Esophagus squamous epithelium (tissue), 4 donors: ENCODE data around the gene HBD.

Source experiments
- POLR2A ChIP-seq, 4 donors: fragments of 450-650 bp; IDR thresholded peaks; one replicate each; pipeline ENCODE4 v1.6.1; 2017; ENCODE audit warnings: antibody characterized with exemption in 4 of 4, mild to moderate bottlenecking in 4 of 4, moderate library complexity in 3 of 4
- TF ChIP-seq, protein P1 (sequence below), 6 experiments: fragments of 450-650 bp in 4 of 6; fragments of 200-600 bp in 2 of 6; sonication (generic) in 2 of 6; IDR thresholded peaks; one replicate each; pipeline ENCODE4 v1.5.1; 2016 to 2019; ENCODE audit warnings: antibody characterized with exemption in 6 of 6, mild to moderate bottlenecking in 4 of 6, moderate library complexity in 4 of 6

DNA sequence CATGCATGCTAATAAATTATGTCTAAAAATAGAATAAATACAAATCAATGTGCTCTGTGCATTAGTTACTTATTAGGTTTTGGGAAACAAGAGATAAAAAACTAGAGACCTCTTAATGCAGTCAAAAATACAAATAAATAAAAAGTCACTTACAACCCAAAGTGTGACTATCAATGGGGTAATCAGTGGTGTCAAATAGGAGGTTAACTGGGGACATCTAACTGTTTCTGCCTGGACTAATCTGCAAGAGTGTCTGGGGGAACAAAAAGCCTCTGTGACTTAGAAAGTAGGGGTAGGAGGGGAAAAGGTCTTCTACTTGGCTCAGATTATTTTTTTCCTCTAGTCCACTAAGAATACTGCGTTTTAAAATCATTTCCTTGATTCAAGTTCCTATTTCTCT lies 6.6 kb downstream of the HBD start:
- TF ChIP-seq, protein P1, sequence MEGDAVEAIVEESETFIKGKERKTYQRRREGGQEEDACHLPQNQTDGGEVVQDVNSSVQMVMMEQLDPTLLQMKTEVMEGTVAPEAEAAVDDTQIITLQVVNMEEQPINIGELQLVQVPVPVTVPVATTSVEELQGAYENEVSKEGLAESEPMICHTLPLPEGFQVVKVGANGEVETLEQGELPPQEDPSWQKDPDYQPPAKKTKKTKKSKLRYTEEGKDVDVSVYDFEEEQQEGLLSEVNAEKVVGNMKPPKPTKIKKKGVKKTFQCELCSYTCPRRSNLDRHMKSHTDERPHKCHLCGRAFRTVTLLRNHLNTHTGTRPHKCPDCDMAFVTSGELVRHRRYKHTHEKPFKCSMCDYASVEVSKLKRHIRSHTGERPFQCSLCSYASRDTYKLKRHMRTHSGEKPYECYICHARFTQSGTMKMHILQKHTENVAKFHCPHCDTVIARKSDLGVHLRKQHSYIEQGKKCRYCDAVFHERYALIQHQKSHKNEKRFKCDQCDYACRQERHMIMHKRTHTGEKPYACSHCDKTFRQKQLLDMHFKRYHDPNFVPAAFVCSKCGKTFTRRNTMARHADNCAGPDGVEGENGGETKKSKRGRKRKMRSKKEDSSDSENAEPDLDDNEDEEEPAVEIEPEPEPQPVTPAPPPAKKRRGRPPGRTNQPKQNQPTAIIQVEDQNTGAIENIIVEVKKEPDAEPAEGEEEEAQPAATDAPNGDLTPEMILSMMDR (IDR thresholded peaks at IDR 0.05) = no peak
- TF ChIP-seq POLR2A (IDR thresholded peaks at IDR 0.05) = no peak
